ENCODE results near the gene ZNF687.

GRCh38 chr1:151325231-151325630, 43.1 kb downstream of the ZNF687 start:
- TF ChIP-seq POLR2A (IDR thresholded peaks at IDR 0.05; ENCODE audit: low read depth, low read length) (no peak), POLR2AphosphoS5 (IDR thresholded peaks at IDR 0.05; ENCODE audit: low read depth, low read length) (no peak), TAF1 (IDR thresholded peaks at IDR 0.05; ENCODE audit: borderline replicate concordance, low read depth, low read length) (no peak)
